ENCODE results near the gene PDHA1.
A peak's percentile ranks its signal among the peaks of the same experiment; 100 is the strongest.

Gene PDHA1

DNA sequence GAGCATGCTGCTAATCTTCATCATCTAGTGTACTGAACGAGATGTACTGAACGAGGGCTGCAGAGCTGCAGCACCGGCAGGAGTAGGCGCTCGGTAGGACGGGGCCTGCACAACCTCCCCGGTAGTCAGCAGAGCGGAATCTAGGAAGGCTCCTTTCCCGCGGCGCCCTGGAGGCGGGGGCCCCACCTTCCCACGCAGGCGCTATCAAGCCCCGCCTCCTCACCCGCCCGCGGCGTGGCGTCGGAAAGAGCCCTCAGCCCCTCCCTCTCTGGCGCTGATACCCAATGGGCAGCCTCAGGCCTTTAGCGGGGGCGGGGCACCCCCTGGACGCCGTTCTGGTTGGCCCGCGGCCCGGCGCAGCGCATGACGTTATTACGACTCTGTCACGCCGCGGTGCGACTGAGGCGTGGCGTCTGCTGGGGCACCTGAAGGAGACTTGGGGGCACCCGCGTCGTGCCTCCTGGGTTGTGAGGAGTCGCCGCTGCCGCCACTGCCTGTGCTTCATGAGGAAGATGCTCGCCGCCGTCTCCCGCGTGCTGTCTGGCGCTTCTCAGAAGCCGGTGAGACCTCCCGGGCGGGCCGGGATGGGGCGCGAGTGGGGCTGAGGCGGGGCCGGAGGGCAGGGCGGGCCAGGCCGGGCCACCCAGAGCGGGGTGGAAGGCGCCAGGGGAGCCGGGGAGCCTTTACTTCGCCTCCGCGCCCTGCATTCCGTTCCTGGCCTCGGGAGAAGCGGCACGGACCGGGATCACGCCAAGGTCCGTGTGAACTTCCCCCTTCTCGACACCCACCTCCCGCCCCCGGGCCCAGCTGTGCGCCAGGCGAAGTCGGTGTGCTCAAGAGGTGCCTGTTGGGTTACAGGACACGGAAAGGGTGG, at the start of gene PDHA1:
TSS of gene PDHA1 (plus strand) at position 393 of the 874 bp plus-strand sequence. CDS start at position 504, 111 bp downstream.
- peak; percentile 80 to 81 for DNase-seq (ENCODE audit: low read depth in 2 of 2)

- DNase-seq (ENCODE audit: low read depth in 2 of 2) = peak; percentile 69 to 77
Observed at GRCh38 chrX:19303256-19303880, 40.4 kb upstream of the PDHA1 start.

GRCh38 chrX:19326567-19326966, 17.2 kb upstream of the PDHA1 start:
- DNase-seq (ENCODE audit: low read depth in 2 of 2) = no peak

DNA sequence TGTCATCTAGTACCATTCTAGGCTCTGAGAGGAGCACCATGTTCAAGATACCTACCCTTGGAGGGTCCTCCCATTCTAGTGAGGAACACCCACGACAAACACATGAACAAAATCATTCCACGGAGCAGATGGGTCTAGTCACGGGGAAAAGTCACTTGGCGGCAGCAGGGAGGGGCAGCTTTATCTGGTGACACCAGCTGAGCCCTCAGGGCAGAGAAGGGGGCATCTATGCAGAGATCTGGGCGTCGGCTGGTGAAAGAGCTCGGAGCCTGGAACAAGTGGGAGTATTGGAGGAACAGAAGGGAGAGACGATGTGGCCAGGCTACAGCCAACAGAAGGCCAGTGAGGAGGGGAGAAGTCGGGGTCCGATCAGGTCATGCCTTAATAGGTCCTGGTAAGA, 11.9 kb upstream of the PDHA1 start:
- DNase-seq (ENCODE audit: low read depth in 2 of 2) = no peak

GRCh38 chrX:19332983-19333382, 10.7 kb upstream of the PDHA1 start:
- DNase-seq (ENCODE audit: low read depth in 2 of 2) = no peak

- DNase-seq (ENCODE audit: low read depth in 2 of 2) = no peak
Observed at GRCh38 chrX:19334945-19335626, 8.6 kb upstream of the PDHA1 start.

GRCh38 chrX:19342331-19342906, 1.3 kb upstream of the PDHA1 start:
- DNase-seq (ENCODE audit: low read depth in 2 of 2) = no peak

DNA sequence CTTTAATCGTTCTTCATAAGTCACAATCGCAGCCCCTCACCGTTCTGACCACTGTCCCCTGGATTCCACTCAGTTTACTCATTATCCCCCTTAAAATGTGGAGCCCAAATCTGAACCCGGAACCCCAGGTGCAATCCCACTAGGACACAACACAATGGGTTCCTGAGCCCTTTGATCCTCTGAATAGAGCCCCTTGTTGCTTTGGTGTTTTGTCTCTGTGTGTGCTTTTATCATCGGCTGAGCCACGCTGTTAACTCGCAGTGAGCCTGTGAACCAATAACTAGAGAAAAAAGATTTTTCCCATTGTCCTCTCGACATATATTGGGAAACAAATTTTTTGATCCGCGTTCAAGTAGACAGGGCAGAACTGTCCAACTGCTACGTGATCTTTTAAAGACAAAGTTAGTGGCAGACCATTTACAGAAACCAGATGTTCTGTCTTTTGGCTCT, 617 bp upstream of the PDHA1 start:
- no peak for DNase-seq (ENCODE audit: low read depth in 2 of 2)

- no peak for DNase-seq (ENCODE audit: low read depth in 2 of 2)
Observed at GRCh38 chrX:19344661-19345060, 934 bp downstream of the PDHA1 start.

DNA sequence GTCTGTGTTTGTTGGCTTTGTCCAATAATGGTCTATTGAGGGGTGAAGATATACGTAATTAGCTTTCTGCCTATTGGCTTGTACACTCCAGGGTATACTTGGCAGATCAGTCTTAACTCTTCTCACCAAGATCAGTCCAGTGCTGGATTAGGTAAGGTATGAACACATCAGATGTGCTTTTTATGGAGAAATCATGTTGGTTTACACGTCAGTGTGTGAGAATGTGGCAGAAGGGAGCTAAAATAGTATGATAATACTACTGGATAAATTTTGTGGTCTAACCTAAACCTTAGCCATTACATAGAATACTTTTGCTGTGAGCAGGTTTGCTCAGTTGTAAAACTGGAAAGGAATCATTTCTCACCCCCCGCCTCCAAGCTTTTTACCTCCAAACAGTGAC, 4.2 kb downstream of the PDHA1 start:
- DNase-seq (ENCODE audit: low read depth in 2 of 2) = no peak

- DNase-seq (ENCODE audit: low read depth in 2 of 2) = no peak
Observed at GRCh38 chrX:19349264-19349663, 5.5 kb downstream of the PDHA1 start.

DNA sequence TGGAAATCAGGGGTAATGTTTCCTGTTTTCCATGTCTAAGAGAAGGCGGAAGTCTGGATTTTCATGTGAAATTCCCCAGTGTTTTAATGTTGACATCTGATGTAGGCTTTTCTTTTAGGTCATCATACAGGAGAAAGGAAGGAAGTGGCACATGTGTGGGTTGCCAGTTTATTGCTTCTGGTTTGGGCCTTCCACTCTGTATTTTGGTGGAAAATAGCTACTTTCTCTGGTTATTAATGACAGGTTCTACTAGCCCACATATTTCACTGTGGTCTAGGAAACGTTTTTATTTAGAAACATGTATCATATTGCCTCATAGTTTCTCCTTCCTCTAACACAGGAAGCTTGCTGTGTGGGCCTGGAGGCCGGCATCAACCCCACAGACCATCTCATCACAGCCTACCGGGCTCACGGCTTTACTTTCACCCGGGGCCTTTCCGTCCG, 7.2 kb downstream of the PDHA1 start:
- no peak for DNase-seq (ENCODE audit: low read depth in 2 of 2)

- no peak for DNase-seq (ENCODE audit: low read depth in 2 of 2)
Observed at GRCh38 chrX:19354625-19355024, 10.9 kb downstream of the PDHA1 start.

- DNase-seq (ENCODE audit: low read depth in 2 of 2) = no peak
Observed at GRCh38 chrX:19358521-19358920, 14.8 kb downstream of the PDHA1 start.

DNA sequence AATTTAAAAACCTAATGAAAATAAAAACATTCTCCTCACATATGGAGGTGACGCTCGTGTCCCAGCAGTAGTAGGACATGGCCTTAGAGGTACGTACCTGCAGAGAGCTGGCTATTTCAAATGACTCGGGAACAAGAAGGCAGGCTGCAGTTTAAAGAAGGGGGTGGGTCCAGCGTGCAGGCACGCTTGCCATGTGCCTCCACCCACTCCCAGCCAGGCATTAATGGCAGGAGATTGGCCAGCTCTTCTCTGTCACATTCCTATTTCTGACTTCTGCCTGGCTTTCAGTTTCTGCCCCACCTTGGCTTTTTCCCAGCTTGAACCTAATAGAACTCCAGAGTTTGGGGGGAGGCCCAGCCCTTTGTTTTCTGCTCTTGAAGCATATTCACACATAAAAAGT, 17.2 kb downstream of the PDHA1 start:
- DNase-seq (ENCODE audit: low read depth in 2 of 2) = no peak

GRCh38 chrX:19361701-19362100, 18.0 kb downstream of the PDHA1 start:
- DNase-seq (ENCODE audit: low read depth in 2 of 2) = no peak

DNA sequence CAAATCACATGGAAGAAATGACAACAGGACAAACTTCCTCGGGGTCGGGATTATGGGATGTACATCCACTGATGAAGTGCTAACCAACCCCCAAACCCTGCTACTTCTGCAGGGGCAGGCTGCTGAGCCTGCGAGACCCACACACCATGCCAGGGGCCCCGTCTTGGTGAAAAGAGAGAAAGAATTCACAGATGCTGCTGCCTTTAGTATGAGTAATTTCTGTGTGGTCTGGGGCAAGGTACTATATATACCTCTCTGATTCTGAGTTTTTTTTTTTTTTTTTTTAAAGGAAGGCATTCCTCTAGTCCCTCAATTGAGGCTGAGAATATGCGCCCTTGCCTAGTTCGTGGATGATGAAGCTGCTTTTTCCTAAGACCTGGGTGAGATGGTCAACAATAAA, 24.8 kb downstream of the PDHA1 start:
- DNase-seq (ENCODE audit: low read depth in 2 of 2) = no peak

- DNase-seq (ENCODE audit: low read depth in 2 of 2) = peak in 1 of 2 experiments; percentile 24
Observed at GRCh38 chrX:19370061-19370460, 26.3 kb downstream of the PDHA1 start.

DNA sequence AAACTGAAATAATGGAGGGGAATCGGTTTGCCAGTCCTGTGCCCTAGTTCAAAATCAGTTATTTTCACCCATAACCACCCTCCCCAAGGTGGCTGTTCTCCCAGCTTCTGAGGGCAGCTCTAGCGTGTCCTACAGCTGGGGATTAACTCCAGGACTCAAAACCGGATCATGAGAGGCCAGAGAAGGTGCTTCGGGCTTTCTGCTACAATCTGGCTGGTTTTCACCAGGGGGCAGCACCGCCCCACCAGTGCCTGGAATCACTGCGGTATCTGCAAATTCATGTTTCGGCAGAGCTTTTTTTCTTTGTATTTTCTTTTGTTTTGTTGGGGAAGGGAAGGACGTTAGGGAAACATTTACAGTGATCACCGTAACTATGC, 28.4 kb downstream of the PDHA1 start:
- peak in 1 of 2 experiments; percentile 37 for DNase-seq (ENCODE audit: low read depth in 2 of 2)

- DNase-seq (ENCODE audit: low read depth in 2 of 2) = no peak
Observed at GRCh38 chrX:19372547-19373331, 29.0 kb downstream of the PDHA1 start.

- no peak for DNase-seq (ENCODE audit: low read depth in 2 of 2)
Observed at GRCh38 chrX:19373351-19373891, 29.7 kb downstream of the PDHA1 start.

Measured in fibroblast of skin of left biceps (primary cell).